Activated CD4-positive, CD25-positive, alpha-beta regulatory T cell treated with anti-CD3 and anti-CD28 coated beads, Interleukin-2, amount 50 U/mL, for 72 hours (primary cell): Measurements from ENCODE around the gene UFD1.
"Not testable (repeated sequence)": the region's sequence is repeated elsewhere in the genome, so short reads cannot be mapped to it uniquely, and the experiment has no call there.

Experiments
- DNase-seq: peaks from one replicate; pipeline ENCODE4 v3.0.0; 2021

UFD1 gene

GRCh38 chr22:19446603-19447329, 32.2 kb downstream of the UFD1 start:
- DNase-seq, result no peak

DNA sequence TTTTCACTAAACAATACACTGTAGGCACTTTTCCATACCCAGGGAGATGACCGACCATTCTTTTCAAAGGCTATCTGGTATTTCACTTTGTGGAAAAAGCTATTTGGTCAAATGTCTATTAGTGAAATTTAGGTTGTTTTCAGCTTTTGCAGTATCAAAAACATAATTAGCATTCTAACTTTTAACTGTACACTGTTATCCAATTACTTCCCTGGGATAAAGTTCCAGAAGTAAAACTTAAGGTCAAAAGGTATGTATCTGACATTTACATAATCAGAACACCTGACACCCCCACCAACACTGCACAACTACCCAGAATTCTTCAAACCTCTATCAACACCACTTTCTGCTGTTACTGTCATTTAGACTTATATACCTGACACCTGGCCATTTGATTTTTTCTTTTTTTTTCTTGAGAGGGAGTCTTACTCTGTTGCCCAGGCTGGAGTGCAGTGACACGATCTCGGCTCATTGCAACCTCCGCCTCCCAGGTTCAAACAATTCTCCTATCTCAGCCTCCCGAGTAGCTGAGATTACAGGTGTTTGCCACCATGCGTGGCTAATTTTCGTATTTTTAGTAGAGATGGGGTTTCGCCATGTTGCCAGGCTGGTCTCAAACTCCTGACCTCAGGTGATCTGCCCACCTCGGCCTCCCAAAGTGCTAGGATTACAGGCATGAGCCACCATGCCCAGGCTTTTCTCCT, 33.6 kb downstream of the UFD1 start:
- not testable (repeated sequence) for DNase-seq

- no peak for DNase-seq
These were observed 35.3 kb downstream of the UFD1 start for GRCh38 chr22:19443544-19444211.

DNA sequence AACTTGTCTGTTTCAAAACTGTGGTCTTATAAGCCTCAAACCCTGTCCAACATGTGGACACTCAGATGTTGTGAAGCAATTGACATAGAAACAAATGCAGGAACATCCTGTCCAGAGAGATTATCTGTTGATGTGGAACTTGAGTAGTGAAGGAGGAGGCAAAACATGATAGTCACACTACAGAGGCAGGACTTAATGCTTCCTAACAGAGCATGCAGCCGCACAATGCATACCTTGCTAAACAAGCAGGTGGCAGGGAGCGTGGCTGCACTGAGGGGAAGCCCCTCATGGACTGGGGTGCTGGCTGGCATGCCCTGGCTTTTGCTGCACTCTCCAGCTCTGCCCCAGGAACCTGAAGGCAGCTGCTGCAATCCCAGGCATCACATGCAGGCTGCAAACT, 36.8 kb downstream of the UFD1 start:
- no peak for DNase-seq

- DNase-seq, result no peak
These were observed 38.4 kb downstream of the UFD1 start for GRCh38 chr22:19440411-19441195.

GRCh38 chr22:19438298-19438697, 40.7 kb downstream of the UFD1 start:
- DNase-seq, result no peak

DNA sequence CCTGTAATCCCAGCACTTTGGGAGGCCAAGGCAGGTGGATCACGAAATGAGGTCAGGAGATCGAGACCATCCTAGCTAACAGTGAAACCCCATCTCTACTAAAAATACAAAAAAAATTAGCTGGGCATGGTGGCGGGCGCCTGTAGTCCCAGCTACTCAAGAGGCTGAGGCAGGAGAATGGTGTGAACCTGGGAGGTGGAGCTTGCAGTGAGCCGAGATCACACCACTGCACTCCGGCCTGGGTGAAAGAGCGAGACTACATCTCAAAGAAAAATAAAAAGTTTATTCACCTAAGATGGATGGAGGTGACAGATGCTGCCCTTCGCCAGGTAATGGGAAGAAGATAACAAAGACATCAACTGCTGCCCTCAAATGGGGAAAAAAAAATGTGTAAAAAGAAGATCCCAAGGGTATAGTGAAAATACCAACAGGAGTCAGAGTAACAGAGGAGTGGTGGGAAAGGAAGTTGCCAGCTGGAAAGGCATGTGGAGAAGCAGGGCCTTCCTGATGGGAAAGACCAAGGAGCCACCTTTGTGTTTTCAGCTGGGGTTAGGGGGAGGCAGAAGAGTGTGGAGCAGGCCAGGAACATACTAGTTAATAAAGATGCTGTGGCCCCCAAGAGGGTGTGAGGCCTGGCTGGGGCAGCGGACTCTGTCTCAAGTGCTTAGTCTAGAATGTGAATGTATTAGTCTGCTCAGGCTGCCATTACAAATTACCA, 42.4 kb downstream of the UFD1 start:
- not testable (repeated sequence) for DNase-seq

DNA sequence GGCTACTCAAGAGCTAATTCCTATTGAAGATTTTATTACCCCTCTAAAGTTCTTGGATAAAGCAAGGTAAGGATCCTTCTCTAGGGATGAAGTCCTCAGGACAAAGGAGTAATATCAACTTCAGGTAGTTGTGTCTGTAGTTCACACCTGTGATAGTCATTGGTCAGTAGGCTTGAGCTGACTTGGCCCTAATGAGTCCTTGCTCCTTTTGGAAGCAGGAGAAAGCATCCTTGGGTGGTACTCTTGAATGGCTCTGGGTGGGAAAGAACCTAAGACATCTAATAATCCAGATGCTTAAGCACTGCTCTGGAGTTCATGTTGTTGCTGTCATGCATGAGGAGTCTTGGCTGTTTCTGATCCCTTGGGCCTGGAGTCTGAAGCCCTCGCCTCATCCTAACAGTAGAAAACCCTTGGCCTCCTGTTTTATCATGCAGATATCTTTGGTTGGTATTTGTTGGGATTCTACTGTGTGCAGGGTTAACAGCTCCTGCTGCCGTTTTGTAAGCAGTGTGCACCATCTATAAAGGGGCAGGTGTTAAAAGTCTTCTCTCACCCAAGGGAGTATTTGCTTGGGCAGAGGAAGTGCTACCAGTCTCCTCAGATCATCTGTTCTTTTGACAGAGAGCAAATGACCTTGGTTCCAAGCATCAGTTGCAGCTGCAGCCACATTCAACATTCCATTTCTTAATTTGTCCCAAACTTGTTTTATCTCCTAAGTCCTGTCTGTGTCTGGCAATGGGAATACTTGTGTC, 44.0 kb downstream of the UFD1 start:
- DNase-seq, result no peak

- no peak for DNase-seq
These were observed 44.6 kb downstream of the UFD1 start for GRCh38 chr22:19434401-19434800.

GRCh38 chr22:19432133-19432851, 46.7 kb downstream of the UFD1 start, which contains the start of gene MRPL40:
Gene MRPL40 (plus strand): TSS chr22:19432545. CDS start chr22:19432555, 10 bp downstream.
- peak; percentile 88 for DNase-seq

GRCh38 chr22:19431649-19432132, 47.3 kb downstream of the UFD1 start, which contains the start of gene HIRA:
Gene HIRA (minus strand): TSS chr22:19431733. CDS start chr22:19431476, 257 bp downstream.
- peak; percentile 91 for DNase-seq

GRCh38 chr22:19430890-19431541, 48.0 kb downstream of the UFD1 start:
- DNase-seq, result peak; percentile 56

DNA sequence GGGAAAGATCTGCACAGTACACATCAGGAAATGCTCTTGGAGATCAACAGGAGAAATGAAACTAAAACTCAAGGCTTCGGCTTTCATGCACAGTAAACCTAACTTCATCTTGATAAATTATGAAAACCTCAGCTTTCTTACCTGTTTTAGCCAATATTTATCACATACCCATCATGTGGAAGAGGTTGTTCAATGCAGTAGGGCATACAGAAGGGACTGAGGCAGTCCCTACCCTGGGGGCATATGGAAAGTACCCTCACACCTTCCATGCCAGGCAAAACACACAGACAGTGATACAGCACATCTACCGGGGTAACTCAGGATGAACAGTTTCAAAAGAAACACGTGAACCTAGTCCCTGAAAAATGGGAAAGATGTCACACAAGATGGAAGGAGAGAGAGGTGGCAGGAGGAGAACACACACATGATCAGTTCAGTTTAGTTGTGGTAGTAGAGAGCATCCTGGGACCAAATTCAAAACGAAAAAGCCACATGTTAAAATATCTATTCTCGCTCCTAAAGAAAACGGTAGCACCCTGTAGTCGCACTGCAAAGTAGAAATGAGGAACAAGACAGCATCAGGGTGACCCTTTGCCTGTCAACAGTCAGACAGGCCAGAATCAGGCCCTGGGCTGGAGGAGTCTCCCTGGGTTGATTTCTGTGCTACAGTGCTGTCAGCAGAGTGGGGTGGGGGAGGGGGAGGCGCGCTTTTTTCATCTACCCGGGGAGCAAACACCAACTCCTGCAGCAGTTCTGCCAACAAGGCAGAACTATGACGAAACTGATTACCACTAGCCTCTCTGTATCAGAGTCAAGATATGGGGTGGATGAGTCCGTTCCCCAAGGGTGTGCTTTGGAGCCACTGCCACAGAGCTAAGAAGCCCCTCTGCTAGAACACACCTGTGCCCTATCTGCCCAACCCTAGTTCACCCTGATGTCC, 48.8 kb downstream of the UFD1 start:
- DNase-seq, result peak; percentile 34

- no peak for DNase-seq
These were observed 54.9 kb downstream of the UFD1 start for GRCh38 chr22:19424186-19424500.

DNA sequence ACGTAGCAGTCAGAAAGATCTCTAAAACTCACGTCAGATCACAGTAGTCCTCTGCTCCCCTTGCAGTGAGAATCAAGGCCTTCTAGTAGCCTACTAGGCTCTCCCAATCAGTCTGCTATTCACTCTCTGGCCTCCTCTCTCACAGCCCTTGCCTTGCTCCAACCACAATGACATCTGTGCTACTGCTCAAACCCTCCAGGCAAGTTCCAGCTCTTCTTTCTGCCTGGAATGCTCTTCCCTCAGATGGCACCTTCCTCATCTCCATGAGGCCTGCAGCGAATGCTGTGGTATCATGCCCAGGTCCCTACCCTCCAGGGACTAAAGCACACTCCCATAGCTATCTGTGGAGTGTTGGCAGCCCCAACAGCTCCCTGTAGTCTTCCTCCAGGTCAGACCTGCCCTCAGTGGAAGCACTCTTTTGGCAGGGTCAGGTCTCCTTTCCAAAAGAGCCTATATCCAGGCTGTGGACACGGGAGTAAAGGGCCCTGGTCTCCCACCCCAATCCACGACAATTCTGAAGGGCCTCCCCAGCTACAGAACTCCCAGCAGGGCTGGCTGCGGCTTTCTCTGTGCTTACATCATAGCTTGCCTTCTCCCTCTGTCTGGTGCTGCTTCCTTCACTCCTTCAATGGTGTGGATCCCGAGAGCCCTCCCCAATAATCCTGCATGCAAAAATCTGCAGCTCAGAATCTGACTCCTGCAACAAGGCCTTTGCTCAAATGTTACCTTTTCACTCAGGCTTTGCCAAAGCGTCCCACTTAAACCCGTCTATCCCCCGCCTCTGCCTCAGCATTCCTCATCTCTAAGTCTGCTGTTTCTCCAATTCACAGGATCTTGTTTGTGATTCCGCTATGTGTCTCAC, 56.3 kb downstream of the UFD1 start:
- no peak for DNase-seq

GRCh38 chr22:19420321-19420720, 58.7 kb downstream of the UFD1 start:
- DNase-seq, result no peak

- DNase-seq, result no peak
These were observed 59.4 kb downstream of the UFD1 start for GRCh38 chr22:19419464-19420178.
